ENCODE results near the gene OXTR.

Gene OXTR

GRCh38 chr3:8769088-8769822 lies at the start of gene OXTR:
TSS of gene OXTR (minus strand) at chr3:8769613. CDS start at chr3:8768187, 1,426 bp downstream.
- peak; percentile 43 for DNase-seq (ENCODE audit: low spot score)

- DNase-seq (ENCODE audit: low spot score): no peak
Observed at GRCh38 chr3:8817486-8817885, 48.1 kb upstream of the OXTR start.

- DNase-seq (ENCODE audit: low spot score): no peak
Observed at GRCh38 chr3:8816106-8816505, 46.7 kb upstream of the OXTR start.

GRCh38 chr3:8813411-8813810 lies 44.0 kb upstream of the OXTR start:
- no peak for DNase-seq (ENCODE audit: low spot score)

GRCh38 chr3:8810561-8810960 lies 41.1 kb upstream of the OXTR start:
- no peak for DNase-seq (ENCODE audit: low spot score)

- no peak for DNase-seq (ENCODE audit: low spot score)
Observed at GRCh38 chr3:8805774-8806173, 36.4 kb upstream of the OXTR start.

GRCh38 chr3:8802256-8802655 lies 32.8 kb upstream of the OXTR start:
- no peak for DNase-seq (ENCODE audit: low spot score)

GRCh38 chr3:8800016-8800415 lies 30.6 kb upstream of the OXTR start:
- DNase-seq (ENCODE audit: low spot score): no peak

- DNase-seq (ENCODE audit: low spot score): no peak
Observed at GRCh38 chr3:8794247-8794646, 24.8 kb upstream of the OXTR start.

- DNase-seq (ENCODE audit: low spot score): no peak
Observed at GRCh38 chr3:8793242-8793641, 23.8 kb upstream of the OXTR start.

GRCh38 chr3:8790529-8790928 lies 21.1 kb upstream of the OXTR start:
- DNase-seq (ENCODE audit: low spot score): no peak

- no peak for DNase-seq (ENCODE audit: low spot score)
Observed at GRCh38 chr3:8784676-8785435, 15.4 kb upstream of the OXTR start.

- no peak for DNase-seq (ENCODE audit: low spot score)
Observed at GRCh38 chr3:8780279-8780678, 10.9 kb upstream of the OXTR start.

- DNase-seq (ENCODE audit: low spot score): no peak
Observed at GRCh38 chr3:8778475-8778874, 9.1 kb upstream of the OXTR start.

- DNase-seq (ENCODE audit: low spot score): no peak
Observed at GRCh38 chr3:8777978-8778267, 8.5 kb upstream of the OXTR start.

- no peak for DNase-seq (ENCODE audit: low spot score)
Observed at GRCh38 chr3:8777201-8777977, 8.0 kb upstream of the OXTR start.

GRCh38 chr3:8776406-8776805 lies 7.0 kb upstream of the OXTR start:
- no peak for DNase-seq (ENCODE audit: low spot score)

GRCh38 chr3:8775602-8776001 lies 6.2 kb upstream of the OXTR start:
- DNase-seq (ENCODE audit: low spot score): no peak

GRCh38 chr3:8775181-8775580 lies 5.8 kb upstream of the OXTR start:
- DNase-seq (ENCODE audit: low spot score): no peak

GRCh38 chr3:8773941-8774542 lies 4.6 kb upstream of the OXTR start:
- no peak for DNase-seq (ENCODE audit: low spot score)

- no peak for DNase-seq (ENCODE audit: low spot score)
Observed at GRCh38 chr3:8768364-8769087, 887 bp downstream of the OXTR start.
